Heart right ventricle (tissue), 16 donors: ENCODE measurements around the gene CTBP2. TPM values are rescaled to one million over a fixed set of nuclear protein-coding genes. Genes with fewer than 3 reads are reported as not detected.

Experiments used
- ATAC-seq, 8 donors: fragments of 200-7000 bp; cut with Tn5 transposase; one replicate each; pipeline ENCODE4 v1.9.1; 2020; ENCODE audit warnings: mild to moderate bottlenecking in 8 of 8, moderate library complexity in 8 of 8, moderate number of reproducible peaks in 1 of 8
- DNase-seq, 2 donors: peaks; one replicate each; pipeline ENCODE4 v3.0.0-alpha.2; 2020
- H3K27ac ChIP-seq, 10 donors: fragments of 200-600 bp; sonication (generic) in 2 of 10; one replicate each; pipeline versions ENCODE4 v1.5.0 to v1.8.0; 2020 to 2022; ENCODE audit warnings: mild to moderate bottlenecking in 3 of 10
- H3K27me3 ChIP-seq, 7 donors: fragments of 200-600 bp; one replicate each; pipeline ENCODE4 v1.8.0; 2021 to 2022; ENCODE audit warnings: mild to moderate bottlenecking in 2 of 7
- H3K36me3 ChIP-seq, 9 donors: fragments of 200-600 bp; sonication (generic) in 1 of 9; one replicate each; pipeline versions ENCODE4 v1.5.0 to v1.8.0; 2020 to 2022; ENCODE audit warnings: mild to moderate bottlenecking in 2 of 9
- H3K4me1 ChIP-seq, 9 donors: fragments of 200-600 bp; sonication (generic) in 1 of 9; one replicate each; pipeline versions ENCODE4 v1.5.0 to v1.8.0; 2020 to 2022; ENCODE audit warnings: mild to moderate bottlenecking in 4 of 9
- H3K4me3 ChIP-seq, 10 donors: fragments of 200-600 bp; sonication (generic) in 2 of 10; one replicate each; pipeline versions ENCODE4 v1.5.0 to v1.8.0; 2020 to 2022; ENCODE audit warnings: mild to moderate bottlenecking in 7 of 10, moderate library complexity in 2 of 10
- H3K9me3 ChIP-seq, 11 donors: fragments of 200-600 bp in 10 of 11; sonication (generic) in 2 of 11; one replicate each; pipeline versions ENCODE4 v1.5.0 to v1.8.0; 2013 to 2022; ENCODE audit warnings: mild to moderate bottlenecking in 2 of 11, control low read depth in 1 of 11, moderate library complexity in 1 of 11
- CTCF ChIP-seq, 9 donors: fragments of 200-600 bp; sonication (generic) in 2 of 9; IDR thresholded peaks; one replicate each; pipeline versions ENCODE4 v1.5.0 to v1.8.0; 2021 to 2022; ENCODE audit warnings: antibody characterized with exemption in 9 of 9, mild to moderate bottlenecking in 5 of 9, moderate library complexity in 1 of 9
- WGBS, 2 donors: extraction: QIAGEN DNeasy Blood & Tissue Kit; methylation state at CpG; one replicate each; pipeline ENCODE4 v1.1.7; 2013; ENCODE audit warnings: inconsistent platforms in 1 of 2; 5-methylcytosine and 5-hydroxymethylcytosine counted together
- intact Hi-C, 10 donors: fragments of 100-400 bp; cut with DNase I; formaldehyde crosslinking; loops; one replicate each; pipeline versions ENCODE4 v1.11.1 to v1.14.2; 2022
- polyA plus RNA-seq, 2 donors: library from polyadenylated mRNA; stranded (reverse); fragments of 200-250 nt; gene quantifications; one replicate each; pipeline ENCODE4 v1.2.3, GENCODE V29; 2013
- total RNA-seq, 10 donors: library from RNA; stranded (reverse); fragmentation: NEBNext Ultra II Directional in 3 of 10; extraction: Animal tissue kit (Norgen Biotek cat#: 25700) in 3 of 10; gene quantifications; one replicate each; pipeline versions ENCODE4 v1.2.1 to v1.2.4, GENCODE V29; 2021 to 2023
- donor health status: Arrhythmogenic right ventricular cardiomyopathy.
- donor health status: ischemic (EF 13 %, LVEDD 7.1; RV severe dilation, severe dysfunction).
- donor health status: healthy with polysubstance abuse.
- donor health status: DM: no; HTN: yes; CAD: no.
- donor health status: DM: no; HTN: no; CAD: no.
- donor health status: ischemic (EF 25% LVEDD 6.9; RV normal size, moderate dysfunction).
- donor health status: ischemic (EF 25% LVEDD 5.7; RV mildly dilated, moderate dysfunction).
- donor health status: healthy.
- donor health status: DM: yes; HTN: yes; CAD: no.
- donor health status: Ischemic cardiomyopathy.
- donor health status: ischemic (EF 35%, LVEDD 5.7; RV mildly dilated, moderate dysfunction).
- donor health status: nonischemic (EF 11% LVEDD 7.7; RV severe dilation, severe dysfunction).
- donor health status: DM: yes; HTN: yes; CAD: no.
- donor health status: PGD.
- donor health status: ischemic (EF 29% LVEDD 5.4; RV normal size, mild dysfunction).
- donor health status: nonischemic (EF 23%, LVEDD 6.1; RV moderate dilation, normal function).

Gene CTBP2
- total and polyA plus RNA-seq, 12 donors = 14.7 to 36.2 (median 26.0) TPM

GRCh38 chr10:125027871-125028869, 132.2 kb downstream of the CTBP2 start:
- ATAC-seq (peak; percentile 53 to 78 (median 69)), DNase-seq (peak in 1 of 2 donors; percentile 48)
- peak overlapping the region in 8 of 10 donors; percentile 26 to 76 (median 52) for H3K27ac ChIP-seq
- H3K4me1 ChIP-seq = peaks cover 8 to 75% (median 44%) of the 10 kb centered on the region in 9 donors
- 46 to 54% methylated on average over 17 of the region's 17 CpGs for WGBS, 2 donors
- no peaks in the 10 kb centered on the region for H3K27me3 ChIP-seq
- no peak overlapping the region for H3K4me3 ChIP-seq
- H3K9me3 ChIP-seq = no peaks in the 10 kb centered on the region
- peaks cover 0 to 38% (median 0%) of the 10 kb centered on the region in 9 donors for H3K36me3 ChIP-seq
- intact Hi-C loops = no loop called here
- TF ChIP-seq CTCF (IDR thresholded peaks at IDR 0.05) = no peak

- peaks cover 0 to 29% (median 0%) of the 10 kb centered on the region in 9 donors for H3K36me3 ChIP-seq
- H3K27me3 ChIP-seq = no peaks in the 10 kb centered on the region
- H3K9me3 ChIP-seq = no peaks in the 10 kb centered on the region
- no peak overlapping the region for H3K4me3 ChIP-seq
- 91 to 93% methylated on average over 40 of the region's 40 CpGs for WGBS, 2 donors
- H3K27ac ChIP-seq = peak overlapping the region in 7 of 10 donors; percentile 15 to 76 (median 52)
- no peak for TF ChIP-seq CTCF (IDR thresholded peaks at IDR 0.05)
- H3K4me1 ChIP-seq = peaks cover 17 to 80% (median 54%) of the 10 kb centered on the region in 9 donors
- no peak for DNase-seq
- intact Hi-C loops = no loop called here
- ATAC-seq = peak in 1 of 8 donors; percentile 1
Measured at GRCh38 chr10:125026974-125027735, 133.2 kb downstream of the CTBP2 start.

- no peaks in the 10 kb centered on the region for H3K27me3 ChIP-seq
- H3K4me1 ChIP-seq = peaks cover 20 to 88% (median 62%) of the 10 kb centered on the region in 9 donors
- H3K36me3 ChIP-seq = peaks cover 0 to 27% (median 0%) of the 10 kb centered on the region in 9 donors
- H3K4me3 ChIP-seq = no peak overlapping the region
- DNase-seq = no peak
- TF ChIP-seq CTCF (IDR thresholded peaks at IDR 0.05) = no peak
- H3K9me3 ChIP-seq = no peaks in the 10 kb centered on the region
- WGBS, 2 donors = 96% methylated on average over 51 of the region's 51 CpGs
- peak overlapping the region in 1 of 10 donors; percentile 64 for H3K27ac ChIP-seq
- intact Hi-C loops = no loop called here
- ATAC-seq = peak in 1 of 8 donors; percentile 7
Measured at GRCh38 chr10:125026036-125026931, 134.1 kb downstream of the CTBP2 start.
